ENCODE results near the gene DNAH14. TPM values are rescaled to one million over a fixed set of nuclear protein-coding genes. Genes with fewer than 3 reads are reported as not detected.

DNAH14 gene
- total and polyA plus RNA-seq, 9 of the 15 experiments (the other 6 are each of a cell fraction or from before 2014, with no cell fraction given): 58.4 to 142 (median 98.4) TPM

DNA sequence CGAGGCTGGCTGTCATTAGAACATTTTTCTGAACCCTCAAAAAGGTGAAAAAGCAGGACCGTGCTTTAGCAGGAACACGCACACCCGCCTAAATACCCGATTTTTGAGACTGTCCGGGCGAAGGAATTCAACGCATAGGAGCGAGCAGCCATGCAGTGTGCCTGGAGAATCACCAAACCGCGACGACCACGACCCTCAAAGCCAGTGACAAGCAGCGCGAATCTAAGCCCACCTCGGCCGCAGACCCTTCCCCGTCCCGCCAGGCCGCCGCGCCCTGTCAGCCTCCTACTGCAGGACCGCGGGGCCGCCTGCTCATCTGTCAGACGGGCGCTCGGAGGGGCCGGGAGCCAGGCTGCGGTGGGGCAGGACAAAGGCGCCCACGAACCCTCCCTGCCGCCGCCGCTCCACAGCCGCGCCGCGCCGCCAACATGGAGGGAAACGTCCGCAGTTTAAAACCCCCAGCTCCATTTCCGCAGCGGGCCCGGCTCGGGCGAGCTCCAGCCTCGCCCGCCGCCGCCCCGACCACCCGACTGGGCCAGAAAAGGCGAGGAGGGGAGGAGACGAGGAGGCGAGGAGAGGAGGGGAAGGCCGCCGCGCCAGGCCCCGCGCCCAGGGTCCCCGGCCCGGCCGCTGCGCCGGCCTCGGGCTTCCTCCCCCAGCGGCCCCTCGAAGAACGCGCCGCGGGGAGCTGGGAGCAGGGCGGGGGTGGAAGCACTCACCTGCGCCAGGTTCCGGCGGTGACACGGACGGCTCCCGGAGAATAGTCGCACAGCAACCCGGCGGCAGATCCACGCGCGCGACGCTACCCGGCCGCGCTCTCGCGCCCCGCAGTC, 498.0 kb downstream of the DNAH14 start, which contains the start of gene LBR (continued):
- TF ChIP-seq ZNF197 (CRISPR knock-in tag; IDR thresholded peaks at IDR 0.05; ENCODE audit: low read depth) (peak; percentile 82; the same call in 1 of the 2 replicates), ZNF174 (CRISPR knock-in tag; IDR thresholded peaks at IDR 0.05) (no peak), ZC3H4 (CRISPR knock-in tag; IDR thresholded peaks at IDR 0.05; ENCODE audit: borderline replicate concordance) (0 out of 2 replicates have a peak, but pooled peaks have one; percentile 29), ZSCAN32 (CRISPR knock-in tag; IDR thresholded peaks at IDR 0.05) (0 out of 2 replicates have a peak, but pooled peaks have one; percentile 28), TBL1XR1 (IDR thresholded peaks at IDR 0.05; ENCODE audit: low read length in 2 of 2) (no peak), NCOA2 (IDR thresholded peaks at IDR 0.05; ENCODE audit: partially characterized antibody in 2 of 2) (no peak), TEAD4 (IDR thresholded peaks at IDR 0.05; ENCODE audit: low read length) (no peak), TEAD4 (CRISPR knock-in tag; IDR thresholded peaks at IDR 0.05; ENCODE audit: borderline replicate concordance) (0 out of 2 replicates have a peak, but pooled peaks have one; percentile 12), HNRNPLL (IDR thresholded peaks at IDR 0.05; ENCODE audit: low read depth, low read length, poor library complexity, severe bottlenecking) (peak; percentile 74), ELF2 (CRISPR knock-in tag; IDR thresholded peaks at IDR 0.05) (0 out of 2 replicates have a peak, but pooled peaks have one; percentile 43), PHF8 (IDR thresholded peaks at IDR 0.05; ENCODE audit: borderline replicate concordance, low read length) (peak; percentile 75; the same call in 1 of the 2 replicates), ZNF133 (CRISPR knock-in tag; IDR thresholded peaks at IDR 0.05) (0 out of 2 replicates have a peak, but pooled peaks have one; percentile 28), ZFX (CRISPR knock-in tag; IDR thresholded peaks at IDR 0.05) (peak; percentile 60; the same call in 1 of the 2 replicates), ZNF583 (CRISPR knock-in tag; IDR thresholded peaks at IDR 0.05) (peak; percentile 80), PHF20 (IDR thresholded peaks at IDR 0.05; ENCODE audit: partially characterized antibody) (no peak), ASH1L (IDR thresholded peaks at IDR 0.05; ENCODE audit: borderline replicate concordance, low read depth, partially characterized antibody) (no peak), RUNX1 (IDR thresholded peaks at IDR 0.05; ENCODE audit: low read depth) (0 out of 2 replicates have a peak, but pooled peaks have one; percentile 23), SRSF3 (IDR thresholded peaks at IDR 0.05; ENCODE audit: insufficient read depth, low read length) (0 out of 2 replicates have a peak, but pooled peaks have one; percentile 28), ZNF76 (CRISPR knock-in tag; IDR thresholded peaks at IDR 0.05; ENCODE audit: borderline replicate concordance) (peak; percentile 72; the same call in 1 of the 2 replicates), GATAD2B (IDR thresholded peaks at IDR 0.05; ENCODE audit: borderline replicate concordance) (peak; percentile 90), ZNF584 (CRISPR knock-in tag; IDR thresholded peaks at IDR 0.05; ENCODE audit: low read depth) (no peak; the same call in 1 of the 2 replicates), ZSCAN29 (IDR thresholded peaks at IDR 0.05) (peak; percentile 73)
- TF ChIP-seq, protein P1, sequence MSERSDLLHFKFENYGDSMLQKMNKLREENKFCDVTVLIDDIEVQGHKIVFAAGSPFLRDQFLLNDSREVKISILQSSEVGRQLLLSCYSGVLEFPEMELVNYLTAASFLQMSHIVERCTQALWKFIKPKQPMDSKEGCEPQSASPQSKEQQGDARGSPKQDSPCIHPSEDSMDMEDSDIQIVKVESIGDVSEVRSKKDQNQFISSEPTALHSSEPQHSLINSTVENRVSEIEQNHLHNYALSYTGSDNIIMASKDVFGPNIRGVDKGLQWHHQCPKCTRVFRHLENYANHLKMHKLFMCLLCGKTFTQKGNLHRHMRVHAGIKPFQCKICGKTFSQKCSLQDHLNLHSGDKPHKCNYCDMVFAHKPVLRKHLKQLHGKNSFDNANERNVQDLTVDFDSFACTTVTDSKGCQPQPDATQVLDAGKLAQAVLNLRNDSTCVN (CRISPR knock-in tag; IDR thresholded peaks at IDR 0.05): no peak
- TF ChIP-seq, protein P2, sequence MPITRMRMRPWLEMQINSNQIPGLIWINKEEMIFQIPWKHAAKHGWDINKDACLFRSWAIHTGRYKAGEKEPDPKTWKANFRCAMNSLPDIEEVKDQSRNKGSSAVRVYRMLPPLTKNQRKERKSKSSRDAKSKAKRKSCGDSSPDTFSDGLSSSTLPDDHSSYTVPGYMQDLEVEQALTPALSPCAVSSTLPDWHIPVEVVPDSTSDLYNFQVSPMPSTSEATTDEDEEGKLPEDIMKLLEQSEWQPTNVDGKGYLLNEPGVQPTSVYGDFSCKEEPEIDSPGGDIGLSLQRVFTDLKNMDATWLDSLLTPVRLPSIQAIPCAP (CRISPR knock-in tag; IDR thresholded peaks at IDR 0.05; ENCODE audit: borderline replicate concordance): no peak
- TF ChIP-seq, protein P3, sequence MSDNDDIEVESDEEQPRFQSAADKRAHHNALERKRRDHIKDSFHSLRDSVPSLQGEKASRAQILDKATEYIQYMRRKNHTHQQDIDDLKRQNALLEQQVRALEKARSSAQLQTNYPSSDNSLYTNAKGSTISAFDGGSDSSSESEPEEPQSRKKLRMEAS (CRISPR knock-in tag; IDR thresholded peaks at IDR 0.05): peak; percentile 3
- TF ChIP-seq, protein P4, sequence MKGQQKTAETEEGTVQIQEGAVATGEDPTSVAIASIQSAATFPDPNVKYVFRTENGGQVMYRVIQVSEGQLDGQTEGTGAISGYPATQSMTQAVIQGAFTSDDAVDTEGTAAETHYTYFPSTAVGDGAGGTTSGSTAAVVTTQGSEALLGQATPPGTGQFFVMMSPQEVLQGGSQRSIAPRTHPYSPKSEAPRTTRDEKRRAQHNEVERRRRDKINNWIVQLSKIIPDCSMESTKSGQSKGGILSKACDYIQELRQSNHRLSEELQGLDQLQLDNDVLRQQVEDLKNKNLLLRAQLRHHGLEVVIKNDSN (CRISPR knock-in tag; IDR thresholded peaks at IDR 0.05): 0 out of 2 replicates have a peak, but pooled peaks have one; percentile 1

Measured in K562 (cell line).